Progenitor cell of endocrine pancreas (in vitro differentiated cells): Measurements from ENCODE around the gene PSEN1. TPM values are rescaled to one million over a fixed set of nuclear protein-coding genes. Genes with fewer than 3 reads are reported as not detected.
"Not testable (repeated sequence)": the region's sequence is repeated elsewhere in the genome, so short reads cannot be mapped to it uniquely, and the experiment has no call there.

Experiments used
- DNase-seq: peaks from one replicate; pipeline ENCODE4 v3.0.0; 2021; ENCODE audit warnings: low spot score; ENCODE audit not compliant: unreplicated experiment
- H3K27ac Mint-ChIP-seq: 2 replicates; pipeline ENCODE4 v1.8.0; 2021; ENCODE audit warnings: mild to moderate bottlenecking, moderate library complexity, mixed read lengths
- H3K27me3 Mint-ChIP-seq: 2 replicates; pipeline ENCODE4 v1.8.0; 2021; ENCODE audit warnings: mixed read lengths
- H3K36me3 Mint-ChIP-seq: 2 replicates; pipeline ENCODE4 v1.8.0; 2022; ENCODE audit warnings: mixed read lengths; ENCODE audit not compliant: insufficient read depth
- H3K4me1 Mint-ChIP-seq: 2 replicates; pipeline ENCODE4 v1.8.0; 2021; ENCODE audit warnings: low read depth, mixed read lengths
- H3K4me3 Mint-ChIP-seq: 2 replicates; pipeline ENCODE4 v1.8.0; 2021; ENCODE audit warnings: low read depth, mild to moderate bottlenecking, moderate library complexity, mixed read lengths
- H3K9me3 Mint-ChIP-seq: 2 replicates; pipeline ENCODE4 v1.8.0; 2021; ENCODE audit warnings: low read depth, mixed read lengths
- CTCF ChIP-seq: fragments of 200-600 bp; sonication (generic); IDR thresholded peaks from one replicate; pipeline ENCODE4 v1.5.0; 2021; ENCODE audit warnings: antibody characterized with exemption, mild to moderate bottlenecking; ENCODE audit not compliant: unreplicated experiment
- total RNA-seq: library from RNA; stranded (reverse); gene quantifications from 2 replicates; pipeline ENCODE4 v1.2.1, GENCODE V29; 2021

The PSEN1 gene
- total RNA-seq, 1 donor from 2014 or later, result 61.7 TPM

DNA sequence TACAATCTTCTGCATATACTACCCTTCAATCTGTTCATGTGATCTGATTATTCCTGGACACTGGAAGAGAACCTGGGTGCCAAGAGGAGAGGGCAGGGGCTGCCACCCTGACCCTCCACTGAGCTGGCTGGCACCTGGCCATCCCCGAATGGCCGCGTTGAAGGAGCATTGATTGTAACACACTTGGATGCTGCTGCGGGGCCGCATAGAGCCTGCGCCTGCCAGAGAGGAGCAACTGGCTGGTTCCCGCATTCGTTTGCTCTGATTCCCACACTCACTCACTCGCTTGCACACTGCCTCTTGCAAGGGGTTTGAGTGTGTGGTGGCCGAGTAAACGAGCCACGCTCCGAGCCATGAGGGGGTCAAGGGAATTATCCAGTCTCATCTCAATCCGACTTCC is 32.4 kb downstream of the PSEN1 start:
- Mint-ChIP-seq H3K27ac (no peak overlapping the region), H3K4me1 (peaks cover 2% of the 10 kb centered on the region), H3K36me3 (peaks cover 26% of the 10 kb centered on the region), H3K9me3 (no peaks in the 10 kb centered on the region), H3K4me3 (no peak overlapping the region), H3K27me3 (no peaks in the 10 kb centered on the region)
- DNase-seq, result no peak
- no peak for TF ChIP-seq CTCF

DNA sequence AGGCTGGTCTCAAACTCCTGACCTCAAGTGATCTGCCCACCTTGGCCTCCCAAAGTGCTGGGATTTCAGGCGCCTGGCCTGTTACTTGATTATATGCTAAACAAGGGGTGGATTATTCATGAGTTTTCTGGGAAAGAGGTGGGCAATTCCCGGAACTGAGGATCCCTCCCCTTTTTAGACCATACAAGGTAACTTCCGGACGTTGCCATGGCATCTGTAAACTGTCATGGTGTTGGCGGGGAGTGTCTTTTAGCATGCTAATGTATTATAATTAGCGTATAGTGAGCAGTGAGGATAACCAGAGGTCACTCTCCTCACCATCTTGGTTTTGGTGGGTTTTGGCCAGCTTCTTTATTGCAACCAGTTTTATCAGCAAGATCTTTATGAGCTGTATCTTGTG is 33.5 kb downstream of the PSEN1 start:
- not testable (repeated sequence) for H3K27ac Mint-ChIP-seq, H3K4me3 Mint-ChIP-seq, DNase-seq, H3K4me1 Mint-ChIP-seq, H3K9me3 Mint-ChIP-seq, H3K27me3 Mint-ChIP-seq
- H3K36me3 Mint-ChIP-seq, result peaks cover 26% of the 10 kb centered on the region

GRCh38 chr14:73170686-73171085 is 34.4 kb downstream of the PSEN1 start:
- Mint-ChIP-seq H3K27ac (no peak overlapping the region), H3K27me3 (no peaks in the 10 kb centered on the region), H3K4me1 (peaks cover 2% of the 10 kb centered on the region), H3K4me3 (no peak overlapping the region), H3K36me3 (peaks cover 26% of the 10 kb centered on the region), H3K9me3 (no peaks in the 10 kb centered on the region)
- no peak for TF ChIP-seq CTCF
- no peak for DNase-seq

DNA sequence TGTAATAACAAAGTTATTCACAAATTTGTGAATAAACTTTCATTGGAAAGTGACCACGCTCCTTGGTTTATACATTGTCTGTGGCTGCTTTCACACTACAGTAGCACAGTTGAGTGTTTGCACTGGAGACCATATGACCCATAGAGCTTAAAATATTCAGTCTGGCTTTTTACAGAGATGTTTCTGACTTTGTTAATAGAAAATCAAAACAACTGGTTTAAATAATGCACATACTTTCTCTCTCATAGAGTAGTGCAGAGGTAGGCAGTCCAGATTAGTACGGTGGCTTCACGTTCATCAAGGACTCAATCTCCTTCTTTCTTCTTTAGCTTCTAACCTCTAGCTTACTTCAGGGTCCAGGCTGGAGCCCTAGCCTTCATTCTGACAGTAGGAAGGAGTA is 36.2 kb downstream of the PSEN1 start:
- H3K4me3 Mint-ChIP-seq, result no peak overlapping the region
- TF ChIP-seq CTCF, result no peak
- peaks cover 28% of the 10 kb centered on the region for H3K36me3 Mint-ChIP-seq
- H3K9me3 Mint-ChIP-seq, result no peaks in the 10 kb centered on the region
- DNase-seq, result no peak
- no peak overlapping the region for H3K27ac Mint-ChIP-seq
- peaks cover 2% of the 10 kb centered on the region for H3K4me1 Mint-ChIP-seq
- H3K27me3 Mint-ChIP-seq, result no peaks in the 10 kb centered on the region

- DNase-seq, result no peak
- H3K4me3 Mint-ChIP-seq, result no peak overlapping the region
- peak; percentile 52 for TF ChIP-seq CTCF
- H3K27me3 Mint-ChIP-seq, result no peaks in the 10 kb centered on the region
- peaks cover 29% of the 10 kb centered on the region for H3K36me3 Mint-ChIP-seq
- H3K4me1 Mint-ChIP-seq, result peaks cover 2% of the 10 kb centered on the region
- no peaks in the 10 kb centered on the region for H3K9me3 Mint-ChIP-seq
- no peak overlapping the region for H3K27ac Mint-ChIP-seq
Observed at GRCh38 chr14:73173092-73173735, 36.9 kb downstream of the PSEN1 start.

DNA sequence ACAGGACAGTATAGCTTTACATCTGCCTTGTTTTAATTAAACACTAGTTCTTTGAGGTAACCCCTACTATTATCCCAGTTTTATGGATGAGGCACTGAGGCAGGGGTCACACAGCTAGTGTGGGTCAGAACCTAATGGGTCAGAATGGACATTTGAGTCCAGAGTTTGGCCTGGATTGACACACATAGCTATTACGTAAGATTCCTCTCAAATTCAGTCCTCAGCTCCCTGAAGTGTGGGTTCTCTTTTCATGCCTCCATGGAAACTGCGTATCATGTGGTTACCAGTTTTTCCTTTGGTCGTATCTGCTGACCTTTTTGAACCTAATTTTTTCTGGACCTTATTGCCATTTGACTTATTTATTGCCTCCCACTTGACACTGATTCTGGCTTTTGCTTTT is 40.4 kb downstream of the PSEN1 start:
- no peaks in the 10 kb centered on the region for H3K27me3 Mint-ChIP-seq
- H3K4me1 Mint-ChIP-seq, result no peaks in the 10 kb centered on the region
- no peak for DNase-seq
- TF ChIP-seq CTCF, result no peak
- H3K36me3 Mint-ChIP-seq, result peaks cover 22% of the 10 kb centered on the region
- no peak overlapping the region for H3K4me3 Mint-ChIP-seq
- no peak overlapping the region for H3K27ac Mint-ChIP-seq
- H3K9me3 Mint-ChIP-seq, result no peaks in the 10 kb centered on the region
